ENCODE measurements around the gene BSDC1.
"Not testable (repeated sequence)": the region's sequence is repeated elsewhere in the genome, so short reads cannot be mapped to it uniquely, and the experiment has no call there.

BSDC1 gene

DNA sequence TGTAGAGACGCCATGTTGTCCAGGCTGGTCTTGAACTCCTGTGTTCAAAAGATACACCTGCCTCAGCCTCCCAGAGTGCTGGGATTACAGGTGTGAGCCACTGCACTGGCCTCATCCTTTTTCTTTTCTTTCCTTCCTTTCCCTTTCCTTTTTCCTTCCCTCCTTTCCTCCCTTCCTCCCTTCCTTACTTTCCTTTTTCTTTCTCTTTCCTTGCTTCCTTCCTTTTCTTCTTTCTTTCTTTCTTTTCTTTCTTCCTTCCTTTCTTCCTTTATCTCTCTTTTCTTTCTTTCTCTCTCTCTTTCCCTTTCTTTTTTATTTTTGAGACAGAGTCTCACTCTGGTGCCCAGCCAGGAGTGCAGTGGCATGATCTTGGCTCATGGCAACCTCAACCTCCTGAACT is 37.8 kb downstream of the BSDC1 start:
- DNase-seq: no peak

- DNase-seq: not testable (repeated sequence)
These were observed 38.5 kb downstream of the BSDC1 start for GRCh38 chr1:32355778-32356177.

DNA sequence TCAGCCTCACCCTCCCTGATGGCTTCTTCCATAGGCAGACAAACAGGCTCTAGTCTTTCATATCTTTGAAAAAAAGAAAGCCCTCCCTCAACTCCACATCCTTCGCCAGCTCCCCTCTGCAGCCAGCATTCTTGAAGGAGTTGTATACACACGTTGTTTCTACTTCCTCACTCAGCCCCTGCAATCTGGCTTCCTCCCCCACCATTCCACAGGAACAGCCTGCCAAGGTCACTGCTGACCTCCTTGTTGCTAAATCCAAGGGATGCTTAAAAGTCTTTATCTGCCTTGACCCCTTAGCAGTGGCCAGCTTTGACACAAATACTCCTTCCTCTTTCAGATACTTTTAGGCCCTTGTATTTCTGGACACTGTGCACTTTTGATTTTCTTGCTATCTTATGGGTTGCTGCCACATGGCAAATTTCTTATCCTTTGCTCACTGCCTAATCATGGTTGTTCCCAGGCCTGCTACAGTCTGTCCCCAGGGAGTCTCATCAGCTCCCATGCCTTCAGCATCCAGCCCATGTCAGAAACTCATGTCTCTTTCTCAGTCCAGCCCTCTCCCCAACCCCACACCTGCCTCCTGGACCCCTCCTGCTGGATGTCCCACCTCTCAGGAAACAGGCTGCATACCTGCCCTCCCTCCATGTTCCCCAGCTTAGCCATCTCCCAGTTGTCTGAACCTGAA is 40.2 kb downstream of the BSDC1 start:
- DNase-seq: no peak

DNA sequence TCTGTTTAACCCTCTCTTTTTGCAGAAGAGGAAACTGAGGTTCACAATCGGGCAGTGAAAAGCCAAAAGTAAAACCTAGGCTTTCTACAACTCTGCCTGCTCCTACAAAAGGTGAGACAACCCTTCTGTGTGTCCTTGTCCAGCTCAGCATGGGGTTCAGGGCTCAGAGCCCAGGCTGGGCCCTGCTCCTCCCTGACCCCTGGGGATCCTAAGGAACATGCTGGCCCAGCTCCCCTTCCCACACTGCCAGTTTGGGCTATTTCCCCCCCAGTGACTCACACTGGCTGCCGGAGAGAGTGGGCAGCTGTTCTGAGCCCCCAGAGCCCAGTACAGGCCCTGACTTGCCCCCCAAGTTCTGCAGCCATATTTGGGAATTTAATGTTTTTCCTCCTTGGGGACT is 40.8 kb downstream of the BSDC1 start:
- no peak for DNase-seq

DNA sequence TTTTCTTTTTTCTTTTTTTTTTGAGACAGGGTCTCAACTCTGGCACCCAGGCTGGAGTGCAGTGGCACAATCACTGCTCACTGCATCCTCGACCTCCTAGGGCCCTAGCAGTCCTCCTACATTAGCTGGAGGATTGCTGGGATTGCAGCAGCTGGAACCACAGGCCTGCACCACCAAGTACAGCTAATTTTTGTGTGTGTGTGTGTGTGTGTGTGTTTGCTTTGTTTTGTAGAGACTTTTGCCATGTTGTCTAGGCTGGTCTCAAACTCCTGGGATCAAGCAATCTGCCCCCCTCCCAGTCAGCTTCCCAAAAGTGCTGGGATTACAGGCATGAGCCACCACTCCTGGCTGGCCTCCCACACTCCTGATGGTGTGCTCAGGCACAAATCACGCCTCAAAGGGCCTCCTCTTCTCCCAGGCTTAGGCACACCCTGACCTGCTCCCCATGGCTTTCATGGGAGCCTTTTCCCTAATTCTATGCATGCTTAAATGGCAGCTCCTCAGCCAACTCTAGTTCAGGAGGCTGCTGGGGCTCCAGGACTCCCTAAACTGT is 41.3 kb downstream of the BSDC1 start:
- DNase-seq: no peak

DNA sequence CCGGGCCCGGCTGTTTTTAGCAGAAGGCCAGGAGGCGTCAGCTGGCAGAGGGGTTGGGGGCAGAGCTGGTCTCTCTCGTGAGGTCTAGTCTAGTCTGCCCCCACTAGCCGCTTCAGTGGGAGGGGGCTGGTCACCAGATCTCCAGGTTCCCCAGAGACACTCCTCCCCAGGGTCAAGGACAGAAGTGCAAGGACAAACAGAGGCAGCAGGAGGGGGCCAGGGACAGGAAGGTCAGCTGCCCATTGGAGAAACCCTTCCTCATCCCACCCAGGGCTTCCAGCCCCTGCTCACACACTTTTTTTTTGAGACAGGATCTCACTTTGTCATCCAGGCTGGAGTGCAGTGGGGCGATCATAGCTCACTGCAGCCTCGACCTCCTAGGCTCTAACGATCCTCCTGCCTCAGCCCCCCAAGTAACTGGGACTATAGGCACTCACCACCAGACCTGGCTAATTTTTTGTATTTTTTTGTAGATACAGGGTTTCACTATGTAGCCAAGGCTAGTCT is 41.9 kb downstream of the BSDC1 start:
- DNase-seq: no peak

GRCh38 chr1:32351399-32352238 is 42.6 kb downstream of the BSDC1 start:
- DNase-seq: peak; percentile 94

- peak; percentile 79 for DNase-seq
These were observed 43.3 kb downstream of the BSDC1 start for GRCh38 chr1:32350785-32351398.

DNA sequence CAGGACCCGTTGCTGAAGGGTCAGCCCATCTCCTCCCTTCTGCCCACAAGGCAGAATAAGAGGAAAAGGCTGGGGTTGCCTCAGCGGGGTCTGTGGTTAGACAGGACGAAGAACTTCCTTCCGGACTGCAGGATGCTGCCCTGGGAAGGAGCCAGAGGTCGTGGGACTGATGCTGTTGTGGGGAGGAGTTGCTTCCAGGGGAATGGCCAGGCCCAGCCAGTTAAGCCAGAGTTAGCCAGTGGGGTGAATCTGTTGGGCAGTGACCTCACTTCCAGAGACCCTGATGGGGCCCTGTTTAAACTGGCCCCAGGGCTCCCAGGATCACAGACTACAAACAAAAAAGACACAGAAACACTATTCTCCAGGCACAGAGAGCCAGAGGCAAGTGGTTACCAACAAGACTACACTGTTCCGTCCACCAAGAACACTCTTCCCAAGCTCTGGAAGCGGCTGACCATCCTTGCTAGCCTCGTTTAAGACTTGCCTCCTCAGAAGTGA is 45.0 kb downstream of the BSDC1 start:
- no peak for DNase-seq

GRCh38 chr1:32346532-32347157 is 47.6 kb downstream of the BSDC1 start:
- no peak for DNase-seq

DNA sequence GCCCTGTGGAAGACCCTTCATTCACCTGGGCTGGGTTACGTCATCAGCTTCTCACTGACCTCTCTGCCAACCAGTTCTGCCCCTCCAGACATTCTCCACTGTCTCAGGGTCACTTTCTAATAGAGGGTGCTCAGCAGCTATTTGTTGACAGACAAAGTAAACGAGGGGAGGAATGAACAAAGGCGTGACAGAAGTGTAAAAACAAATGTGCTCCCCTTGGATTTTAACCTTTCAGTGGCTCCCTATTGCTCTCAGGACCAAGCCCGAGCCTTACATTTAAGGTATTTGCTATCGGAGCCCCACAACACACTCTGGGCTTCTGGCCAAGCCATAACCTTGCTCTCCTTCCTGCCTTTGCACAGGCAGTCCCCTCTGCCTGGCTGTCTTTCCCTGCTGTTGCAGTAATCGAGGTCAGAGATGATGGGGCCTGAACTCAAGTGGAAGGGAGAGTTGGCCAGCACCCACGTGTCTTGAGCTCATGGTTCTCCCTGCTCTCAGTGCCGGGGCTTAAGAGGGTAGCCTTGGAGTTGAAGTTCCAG is 48.9 kb downstream of the BSDC1 start:
- DNase-seq: no peak

DNA sequence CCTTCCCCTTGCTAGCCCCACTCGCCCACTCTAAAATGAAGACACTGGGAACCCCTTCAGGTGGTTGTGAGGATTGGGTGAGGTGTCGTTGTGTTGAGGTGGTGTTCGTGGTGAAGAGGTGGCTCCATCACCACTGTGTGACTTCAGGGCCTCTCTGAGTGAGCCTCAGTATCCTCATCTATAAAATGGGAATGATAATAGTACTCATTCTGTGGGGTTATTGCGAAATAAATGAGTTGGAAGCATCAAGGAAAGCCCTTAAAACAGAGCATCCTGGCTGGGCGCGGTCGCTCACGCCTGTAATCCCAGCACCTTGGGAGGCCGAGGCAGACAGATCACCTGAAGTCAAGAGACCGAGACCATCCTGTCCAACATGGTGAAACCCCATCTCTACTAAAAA is 51.5 kb downstream of the BSDC1 start:
- DNase-seq: no peak

DNA sequence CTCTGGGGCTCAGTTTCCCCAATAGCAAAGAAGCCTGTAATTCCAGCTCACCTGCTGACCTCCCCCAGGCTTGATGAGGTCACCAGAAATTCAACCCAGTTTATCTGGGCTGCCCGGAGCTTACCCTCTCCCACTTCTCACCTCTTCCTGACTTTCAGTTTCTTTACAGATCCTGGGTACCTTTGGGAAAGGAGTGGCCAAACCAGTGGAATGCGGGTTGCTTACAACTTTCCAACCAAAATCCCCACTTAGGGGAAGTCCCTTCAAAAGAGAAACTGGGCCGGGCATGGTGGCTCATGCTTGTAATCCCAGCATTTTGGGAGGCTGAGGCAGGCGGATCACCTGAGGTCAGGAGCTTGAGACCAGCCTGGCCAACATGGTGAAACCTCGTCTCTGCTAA is 52.3 kb downstream of the BSDC1 start:
- no peak for DNase-seq

- DNase-seq: no peak
These were observed 53.0 kb downstream of the BSDC1 start for GRCh38 chr1:32341186-32341757.

DNA sequence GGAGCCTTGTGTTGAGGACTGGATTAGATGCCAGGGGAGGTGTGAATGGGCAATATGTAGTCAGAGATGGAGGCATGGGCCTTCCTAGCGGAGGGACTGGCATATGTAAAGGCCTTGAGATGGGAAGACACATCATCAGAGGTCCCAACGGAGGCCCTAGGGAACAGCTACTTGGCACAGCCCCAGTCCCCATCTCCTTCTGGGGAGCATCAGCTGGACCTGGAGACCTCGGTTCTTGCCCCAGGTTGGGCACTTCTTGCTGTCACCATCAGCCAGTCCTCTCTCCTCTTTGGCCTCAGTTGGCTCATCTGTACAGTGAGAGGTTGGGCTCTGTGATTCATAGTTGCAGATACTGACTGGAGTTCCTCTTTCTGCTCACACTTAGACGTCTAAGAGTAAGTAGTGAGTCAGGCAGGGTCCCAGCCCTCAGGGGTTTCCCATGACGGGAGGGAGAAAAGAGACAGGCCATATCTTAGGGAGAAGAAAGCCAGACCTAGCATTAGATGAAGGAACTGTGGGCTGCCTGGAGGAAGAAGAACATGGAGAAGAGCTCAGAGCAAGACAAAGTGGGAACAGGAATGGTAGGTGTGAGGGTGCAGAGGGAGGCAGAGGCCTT is 54.8 kb downstream of the BSDC1 start:
- DNase-seq: no peak

DNA sequence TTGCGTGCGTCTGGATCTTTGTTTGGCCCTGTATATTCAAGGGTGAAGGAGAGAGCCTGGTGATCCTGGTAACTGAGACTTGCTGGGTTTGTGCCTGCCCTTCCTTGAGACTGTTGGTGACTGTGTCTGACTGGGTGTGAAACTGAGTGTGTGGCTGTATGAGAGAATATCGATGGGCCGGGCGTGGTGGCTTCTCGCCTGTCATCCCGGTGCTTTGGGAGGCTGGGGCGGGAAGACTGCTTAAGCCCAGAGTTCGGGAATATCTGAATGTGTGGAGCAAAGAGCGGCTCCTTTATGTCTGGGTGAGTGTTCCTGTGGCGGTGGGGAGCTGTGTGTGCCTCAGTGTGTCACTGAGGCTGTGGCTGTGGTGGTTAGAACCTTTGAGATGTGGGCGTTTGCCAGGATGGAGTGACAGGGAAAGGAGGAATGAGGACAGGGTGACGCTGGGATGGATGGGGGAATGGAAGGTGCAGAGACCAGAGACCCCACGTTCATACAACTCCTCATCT is 55.5 kb downstream of the BSDC1 start:
- DNase-seq: no peak

DNA sequence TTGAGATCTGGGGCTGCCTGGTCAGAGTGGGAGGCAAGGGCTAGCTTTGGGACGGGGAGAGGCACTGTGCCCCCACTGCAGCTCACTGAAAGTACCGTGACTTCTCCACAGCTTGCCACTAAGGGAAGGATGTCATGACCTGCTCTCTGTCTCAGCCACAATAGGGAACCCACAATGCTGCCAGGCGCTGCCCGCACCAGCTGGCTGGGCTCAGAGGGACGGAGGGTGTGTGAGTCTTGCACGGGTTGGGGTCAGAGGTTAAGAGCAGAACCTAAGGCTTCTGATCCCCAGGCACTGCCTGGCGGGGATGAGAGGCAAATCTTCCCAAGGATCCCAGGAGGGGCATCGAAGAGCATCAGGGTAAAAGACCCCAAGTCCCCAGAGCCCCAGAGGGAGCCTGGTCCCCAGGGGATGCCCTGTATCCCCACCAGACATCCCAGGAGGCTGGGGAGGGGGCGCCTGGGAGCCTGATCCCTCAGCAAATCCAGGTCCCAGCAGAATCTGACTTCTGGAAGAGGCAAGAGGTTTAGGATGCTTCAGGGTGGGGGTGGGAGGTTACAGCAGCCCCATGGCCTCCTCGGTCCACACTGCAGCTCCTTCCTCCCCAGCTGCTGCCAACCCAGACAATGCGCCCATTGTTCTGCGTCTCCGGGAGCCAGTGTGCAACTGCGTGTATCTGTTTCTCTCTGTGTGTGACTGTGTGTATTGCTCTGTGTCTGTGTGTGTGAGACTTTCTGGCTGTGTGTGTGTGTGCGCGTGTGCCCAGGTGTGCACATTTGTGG is 56.2 kb downstream of the BSDC1 start:
- peak; percentile 41 for DNase-seq

DNA sequence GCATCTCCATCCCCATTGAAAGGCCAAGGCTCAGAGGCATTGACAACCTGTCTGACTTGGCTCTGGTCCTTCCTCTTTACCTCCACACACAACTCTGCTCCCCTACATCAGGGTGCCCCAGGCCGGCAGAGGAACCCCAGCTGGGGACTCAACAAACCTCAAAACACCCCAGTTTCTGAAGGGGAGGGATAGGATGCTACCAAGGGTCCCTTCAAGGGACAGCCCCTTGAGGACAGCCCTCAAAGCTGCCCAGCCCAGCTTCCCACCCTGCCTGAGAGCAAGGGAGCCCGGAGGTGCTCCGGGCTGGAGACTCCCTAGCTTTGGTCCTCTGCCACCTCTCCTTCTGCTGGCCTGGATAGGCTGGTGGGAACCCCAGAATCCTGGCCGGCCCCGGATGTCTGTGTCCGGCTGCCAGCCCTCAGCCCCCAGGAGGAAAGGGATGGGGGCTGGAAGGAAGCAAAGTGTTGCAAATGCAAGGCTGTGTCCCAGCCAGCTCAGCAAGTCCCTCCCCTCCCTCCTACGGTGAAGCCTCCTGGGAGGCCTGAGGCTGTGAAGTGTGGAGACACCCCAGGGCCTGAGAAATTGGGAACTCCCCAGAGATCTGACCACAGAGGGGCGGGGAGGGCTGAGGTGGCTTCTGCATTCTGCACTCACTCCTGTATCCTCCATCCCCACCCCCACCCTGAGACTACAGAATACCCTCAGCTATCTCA is 57.1 kb downstream of the BSDC1 start:
- peak; percentile 71 for DNase-seq

DNA sequence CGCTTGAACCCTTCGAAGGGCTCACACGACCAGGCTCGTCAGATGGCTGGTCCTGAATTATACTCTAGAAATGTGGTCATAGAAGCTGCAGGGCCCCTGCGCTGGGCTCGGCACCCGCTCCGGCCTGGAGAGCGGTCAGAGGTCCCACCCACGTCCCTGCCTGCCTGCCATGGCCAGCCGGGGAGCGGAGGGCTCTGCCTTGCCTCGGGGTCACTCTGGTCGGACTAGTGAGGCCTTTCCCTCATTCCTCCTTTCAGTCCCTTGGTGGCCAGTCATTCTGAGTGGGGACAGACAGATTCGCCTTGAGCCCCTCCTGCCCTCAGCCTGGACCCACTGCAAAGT is 57.7 kb downstream of the BSDC1 start:
- DNase-seq: no peak

All from activated CD4-positive, alpha-beta T cell treated with anti-CD3 and anti-CD28 coated beads, Interleukin-10, Interleukin-2, amounts not matched to agents 100 ng/mL and 50 ng/mL, durations not matched to agents 16 hours and 8 hours (primary cell).